Lung (tissue), 12 donors: ENCODE measurements around the gene CARMIL3. TPM values are rescaled to one million over a fixed set of nuclear protein-coding genes. Genes with fewer than 3 reads are reported as not detected.

Experiments used
- ATAC-seq: fragments of 200-7000 bp; cut with Tn5 transposase; one replicate; pipeline ENCODE4 v1.9.1; 2020; ENCODE audit warnings: moderate number of reproducible peaks; ENCODE audit not compliant: insufficient read depth, low FRiP score
- DNase-seq, 3 donors: peaks; one replicate each; pipeline ENCODE4 v3.0.0-alpha.2; 2013 to 2017
- H3K27ac ChIP-seq, 2 donors: one replicate each; pipeline ENCODE4 v1.5.1; 2013; ENCODE audit warnings: mild to moderate bottlenecking in 2 of 2, moderate library complexity in 2 of 2, control low read depth in 1 of 2, inconsistent platforms in 1 of 2, low read depth in 1 of 2, low read length in 1 of 2
- H3K27me3 ChIP-seq, 3 donors: one replicate each; pipeline ENCODE4 v1.5.1; 2013; ENCODE audit warnings: low read length in 2 of 3; ENCODE audit not compliant: control insufficient read depth in 3 of 3, insufficient read depth in 3 of 3
- H3K36me3 ChIP-seq, 4 donors: one replicate each; pipeline ENCODE4 v1.5.1; 2013; ENCODE audit warnings: low read length in 4 of 4, mild to moderate bottlenecking in 1 of 4, moderate library complexity in 1 of 4; ENCODE audit not compliant: control insufficient read depth in 4 of 4, insufficient read depth in 4 of 4
- H3K4me1 ChIP-seq, 5 donors: one replicate each; pipeline ENCODE4 v1.5.1; 2013; ENCODE audit warnings: low read length in 5 of 5, mild to moderate bottlenecking in 2 of 5, moderate library complexity in 1 of 5; ENCODE audit not compliant: control insufficient read depth in 5 of 5, insufficient read depth in 5 of 5
- H3K4me3 ChIP-seq: one replicate; pipeline ENCODE4 v1.5.1; 2013; ENCODE audit warnings: mild to moderate bottlenecking, control low read depth, moderate library complexity
- H3K9ac ChIP-seq, 2 donors: one replicate each; pipeline ENCODE4 v1.5.1; 2013; ENCODE audit warnings: low read length in 2 of 2, control low read depth in 1 of 2; ENCODE audit not compliant: insufficient read depth in 1 of 2
- H3K9me3 ChIP-seq, 4 donors: one replicate each; pipeline ENCODE4 v1.5.1; 2013; ENCODE audit warnings: low read length in 3 of 4, mild to moderate bottlenecking in 1 of 4, moderate library complexity in 1 of 4; ENCODE audit not compliant: control insufficient read depth in 4 of 4, insufficient read depth in 3 of 4
- CTCF ChIP-seq: IDR thresholded peaks from 2 replicates; pipeline ENCODE4 v1.5.1; 2012; ENCODE audit warnings: mild to moderate bottlenecking; ENCODE audit errors: control extremely low read depth, extremely low read depth
- WGBS, 2 donors: extraction: QIAGEN DNeasy Blood & Tissue Kit; methylation state at CpG; one replicate each; pipeline ENCODE4 v1.1.7; 2013; 5-methylcytosine and 5-hydroxymethylcytosine counted together
- polyA plus RNA-seq, 2 donors: library from polyadenylated mRNA; stranded (reverse); fragments of 200-250 nt; gene quantifications; one replicate each; pipeline ENCODE4 v1.2.1, GENCODE V29; 2013
- total RNA-seq, 2 donors: library from RNA; depleted of rRNA in 1 of 2; stranded (reverse); fragments of >200 nt in 1 of 2; gene quantifications; one replicate each; pipeline ENCODE4 v1.2.1, GENCODE V29; 2014 to 2021
- donor health status: control.
- donor health status: control.
- donor health status: Bipolar disorder and iron deficiency.
- donor health status: healthy.
- donor health status: DM: yes; HTN: yes; CAD: no.

Gene CARMIL3
- total and polyA plus RNA-seq, 4 donors: 0.37 to 2.4 (median 0.78) TPM

DNA sequence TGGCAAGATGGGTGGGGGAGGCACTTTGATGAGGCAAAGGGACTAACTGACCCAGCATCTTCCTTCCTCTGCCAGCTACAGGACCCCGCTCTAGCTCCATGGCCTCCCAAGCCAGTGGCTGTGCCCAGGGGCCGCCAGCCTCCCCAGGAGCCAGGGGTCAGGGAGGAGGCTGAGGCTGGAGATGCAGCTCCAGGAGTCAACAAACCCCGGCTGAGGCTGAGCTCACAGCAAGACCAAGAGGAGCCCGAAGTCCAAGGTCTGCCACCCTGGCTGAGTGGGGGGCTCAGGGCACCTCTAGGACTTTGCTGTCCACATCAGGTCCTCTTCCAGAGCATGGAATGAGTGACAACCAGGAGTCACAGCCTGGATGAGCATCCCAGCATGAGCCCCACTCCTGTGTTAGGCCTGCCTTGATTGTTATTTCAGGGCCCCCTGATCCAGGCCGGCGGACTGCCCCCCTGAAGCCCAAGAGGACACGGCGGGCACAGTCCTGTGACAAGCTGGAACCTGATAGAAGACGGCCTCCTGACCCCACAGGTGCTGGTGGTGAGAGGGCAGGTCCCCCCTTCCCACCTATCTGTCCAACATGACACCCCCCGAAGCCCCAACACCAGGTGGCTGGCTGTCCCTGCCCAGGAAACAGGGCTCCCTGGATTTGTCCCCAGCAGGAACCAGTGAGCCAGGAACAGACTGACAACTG lies 17.1 kb downstream of the CARMIL3 start:
- DNase-seq (no peak), ATAC-seq (no peak)
- Histone ChIP-seq H3K27me3 (peaks cover 0 to 8% (median 0%) of the 10 kb centered on the region in 3 donors), H3K36me3 (no peaks in the 10 kb centered on the region), H3K9me3 (peaks cover 0 to 2% (median 0%) of the 10 kb centered on the region in 4 donors), H3K4me3 (no peak overlapping the region), H3K4me1 (no peaks in the 10 kb centered on the region), H3K27ac (no peak overlapping the region), H3K9ac (no peak overlapping the region)
- TF ChIP-seq CTCF: no peak
- 87 to 96% methylated on average over 10 of the region's 10 CpGs for WGBS, 2 donors

- ATAC-seq (no peak), DNase-seq (no peak)
- no peak overlapping the region for H3K27ac ChIP-seq
- no peak overlapping the region for H3K9ac ChIP-seq
- no peaks in the 10 kb centered on the region for H3K36me3 ChIP-seq
- WGBS, 2 donors: 86 to 93% methylated on average over 6 of the region's 6 CpGs
- H3K4me3 ChIP-seq: no peak overlapping the region
- H3K27me3 ChIP-seq: peaks cover 0 to 8% (median 0%) of the 10 kb centered on the region in 3 donors
- no peak for TF ChIP-seq CTCF
- H3K9me3 ChIP-seq: peaks cover 0 to 2% (median 0%) of the 10 kb centered on the region in 4 donors
- no peaks in the 10 kb centered on the region for H3K4me1 ChIP-seq
These were observed 17.6 kb downstream of the CARMIL3 start for GRCh38 chr14:24069411-24069735.

- Histone ChIP-seq H3K9ac (no peak overlapping the region), H3K27ac (no peak overlapping the region), H3K27me3 (peaks cover 0 to 8% (median 0%) of the 10 kb centered on the region in 3 donors), H3K9me3 (peaks cover 0 to 2% (median 0%) of the 10 kb centered on the region in 4 donors), H3K36me3 (no peaks in the 10 kb centered on the region), H3K4me3 (no peak overlapping the region), H3K4me1 (no peaks in the 10 kb centered on the region)
- ATAC-seq (no peak), DNase-seq (no peak)
- TF ChIP-seq CTCF: no peak
- 63 to 76% methylated on average over 10 of the region's 10 CpGs for WGBS, 2 donors
These were observed 18.7 kb downstream of the CARMIL3 start for GRCh38 chr14:24070285-24071143.
